HG02981 (cell line): ENCODE measurements around the gene EIF6.

Experiments used
- ATAC-seq: cut with Tn5 transposase; IDR thresholded peaks from one replicate; pipeline ENCODE4 v1.9.1; 2021; ENCODE audit warnings: mild to moderate bottlenecking, moderate library complexity; ENCODE audit not compliant: unreplicated experiment

The EIF6 gene

GRCh38 chr20:35295674-35296073 is 11.1 kb upstream of the EIF6 start:
- no peak for ATAC-seq

- no peak for ATAC-seq
Observed at GRCh38 chr20:35295058-35295457, 10.5 kb upstream of the EIF6 start.

- no peak for ATAC-seq
Observed at GRCh38 chr20:35294293-35294685, 9.7 kb upstream of the EIF6 start.

GRCh38 chr20:35293303-35294292 is 9.0 kb upstream of the EIF6 start:
- ATAC-seq = no peak

- ATAC-seq = no peak
Observed at GRCh38 chr20:35292504-35293285, 8.1 kb upstream of the EIF6 start.

GRCh38 chr20:35291654-35292503 is 7.3 kb upstream of the EIF6 start, which contains the start of gene FAM83C:
TSS of gene FAM83C (minus strand) at chr20:35292425. CDS start at chr20:35292304, 121 bp downstream.
- no peak for ATAC-seq

- no peak for ATAC-seq
Observed at GRCh38 chr20:35290887-35291417, 6.4 kb upstream of the EIF6 start.

- ATAC-seq = no peak
Observed at GRCh38 chr20:35290186-35290886, 5.8 kb upstream of the EIF6 start.

- ATAC-seq = no peak
Observed at GRCh38 chr20:35288325-35289060, 3.9 kb upstream of the EIF6 start.

- no peak for ATAC-seq
Observed at GRCh38 chr20:35287509-35288324, 3.1 kb upstream of the EIF6 start.

GRCh38 chr20:35286899-35287508 is 2.4 kb upstream of the EIF6 start:
- no peak for ATAC-seq

- ATAC-seq = no peak
Observed at GRCh38 chr20:35286077-35286898, 1.7 kb upstream of the EIF6 start.

- ATAC-seq = no peak
Observed at GRCh38 chr20:35285806-35286076, 1.2 kb upstream of the EIF6 start.

- no peak for ATAC-seq
Observed at GRCh38 chr20:35284992-35285805, 627 bp upstream of the EIF6 start.

GRCh38 chr20:35283441-35284266 is 918 bp downstream of the EIF6 start:
- ATAC-seq = no peak
